H1 (cell line): ENCODE results near the gene COL25A1. TPM values are rescaled to one million over a fixed set of nuclear protein-coding genes. Genes with fewer than 3 reads are reported as not detected.

ENCODE experiments used
- CTCF ChIA-PET: fragments of 300-600 bp; sonication (Branson Sonifier 250); formaldehyde crosslinking; loops from one replicate; lab custom pipeline; 2021; ENCODE audit not compliant: partially characterized antibody; lab: Charles Lee
- POLR2A ChIA-PET: fragments of 300-600 bp; sonication (Branson Sonifier 250); formaldehyde crosslinking; loops from one replicate; lab custom pipeline; 2021; ENCODE audit warnings: inconsistent platforms; ENCODE audit not compliant: partially characterized antibody; lab: Charles Lee
- DNase-seq, 2 experiments: peaks; one replicate each; pipeline versions ENCODE4 v3.0.0 to v3.0.0-alpha.2; 2010 to 2022; ENCODE audit warnings: low spot score in 2 of 2, low read depth in 1 of 2, mixed read lengths in 1 of 2
- FAIRE-seq: peaks from 2 replicates; lab custom pipeline; 2011; peaks lifted over from hg19 to GRCh38; lab: Jason Lieb, UNC
- H2AFZ ChIP-seq: 2 replicates; pipeline ENCODE4 v1.8.1; 2012; ENCODE audit warnings: low read length, inconsistent platforms
- H2AK5ac ChIP-seq: 2 replicates; pipeline ENCODE4 v1.6.1; 2013; ENCODE audit warnings: low read depth, low read length
- H2BK120ac ChIP-seq: replicated peaks from 2 replicates; pipeline ENCODE3; 2013; ENCODE audit warnings: low read depth, low read length, inconsistent platforms
- H2BK12ac ChIP-seq: 2 replicates; pipeline ENCODE4 v1.6.1; 2013; ENCODE audit warnings: low read depth, low read length
- H2BK15ac ChIP-seq: 2 replicates; pipeline ENCODE4 v1.6.1; 2013; ENCODE audit warnings: low read length
- H2BK20ac ChIP-seq: 2 replicates; pipeline ENCODE4 v1.6.1; 2013; ENCODE audit warnings: low read length
- H2BK5ac ChIP-seq: 2 replicates; pipeline ENCODE4 v1.6.1; 2013; ENCODE audit warnings: low read depth, low read length
- H3K14ac ChIP-seq: 2 replicates; pipeline ENCODE4 v1.6.1; 2013; ENCODE audit warnings: inconsistent platforms; ENCODE audit not compliant: insufficient read length
- H3K18ac ChIP-seq: 2 replicates; pipeline ENCODE4 v1.6.1; 2013; ENCODE audit warnings: low read length; ENCODE audit errors: extremely low read depth
- H3K23ac ChIP-seq: 2 replicates; pipeline ENCODE4 v1.6.1; 2013; ENCODE audit warnings: inconsistent platforms; ENCODE audit not compliant: insufficient read length
- H3K23me2 ChIP-seq: 2 replicates; pipeline ENCODE4 v1.6.1; 2013; ENCODE audit warnings: low read depth, low read length
- H3K27ac ChIP-seq: 2 replicates; pipeline ENCODE4 v1.6.1; 2011; ENCODE audit warnings: low read depth, low read length, inconsistent platforms
- H3K27me3 ChIP-seq, 4 experiments: replicated peaks in 1 of 4; 1 replicate in 1 of 4; 2 replicates in 3 of 4; pipeline versions ENCODE4 v1.6.1 to v1.8.1; 2011 to 2013; ENCODE audit warnings: low read length in 3 of 4, mild to moderate bottlenecking in 3 of 4, inconsistent platforms in 2 of 4, mixed read lengths in 2 of 4, moderate library complexity in 1 of 4; ENCODE audit not compliant: control insufficient read depth in 3 of 4, insufficient read depth in 3 of 4; ENCODE audit errors: extremely low read depth in 1 of 4
- H3K36me3 ChIP-seq, 4 experiments: 2 replicates each; pipeline versions ENCODE4 v1.6.1 to v1.8.1; 2011 to 2013; ENCODE audit warnings: mild to moderate bottlenecking in 4 of 4, low read length in 3 of 4, moderate library complexity in 2 of 4, control low read depth in 1 of 4, inconsistent platforms in 1 of 4; ENCODE audit not compliant: insufficient read depth in 4 of 4, control insufficient read depth in 2 of 4
- H3K4ac ChIP-seq: replicated peaks from 2 replicates; pipeline ENCODE3; 2013; ENCODE audit warnings: low read length, low read depth, mixed read lengths, inconsistent platforms; ENCODE audit not compliant: insufficient read length
- H3K4me1 ChIP-seq, 4 experiments: replicated peaks in 1 of 4; 1 replicate in 1 of 4; 2 replicates in 3 of 4; pipeline versions ENCODE4 v1.6.1 to v1.8.1; 2011 to 2013; ENCODE audit warnings: low read length in 3 of 4, inconsistent platforms in 2 of 4, mixed read lengths in 1 of 4; ENCODE audit not compliant: insufficient read depth in 4 of 4, control insufficient read depth in 3 of 4
- H3K4me2 ChIP-seq, 2 experiments: 2 replicates each; pipeline versions ENCODE4 v1.6.1 to v1.8.1; 2011 to 2013; ENCODE audit warnings: low read depth in 2 of 2, low read length in 2 of 2, control low read depth in 1 of 2, inconsistent platforms in 1 of 2, mild to moderate bottlenecking in 1 of 2; ENCODE audit not compliant: insufficient read depth in 1 of 2
- H3K4me3 ChIP-seq, 4 experiments: fragments of 200-600, 300-600 bp in 1 of 4; sonication (generic), shearing (Covaris generic), sonication (Bioruptor Twin) in 1 of 4; 2 replicates each; pipeline versions ENCODE4 v1.5.1 to v1.8.1; 2011 to 2016; ENCODE audit warnings: low read length in 4 of 4, low read depth in 3 of 4, control low read depth in 2 of 4, inconsistent platforms in 2 of 4, mild to moderate bottlenecking in 2 of 4, mixed read lengths in 1 of 4, moderate library complexity in 1 of 4; ENCODE audit not compliant: insufficient read depth in 2 of 4; ENCODE audit errors: extremely low read depth in 1 of 4
- H3K56ac ChIP-seq: replicated peaks from 2 replicates; pipeline ENCODE3; 2013; ENCODE audit warnings: low read depth, mild to moderate bottlenecking, mixed read lengths, low read length, inconsistent platforms; ENCODE audit not compliant: insufficient read length
- H3K79me1 ChIP-seq: 2 replicates; pipeline ENCODE4 v1.6.1; 2013; ENCODE audit warnings: low read depth, low read length, control low read depth
- H3K79me2 ChIP-seq, 2 experiments: 2 replicates each; pipeline versions ENCODE4 v1.6.1 to v1.8.1; 2012 to 2013; ENCODE audit warnings: low read length in 2 of 2, mild to moderate bottlenecking in 2 of 2, inconsistent platforms in 1 of 2; ENCODE audit not compliant: insufficient read depth in 2 of 2, control insufficient read depth in 1 of 2
- H3K9ac ChIP-seq, 4 experiments: replicated peaks in 1 of 4; 1 replicate in 1 of 4; 2 replicates in 3 of 4; pipeline versions ENCODE4 v1.6.1 to v1.8.1; 2011 to 2013; ENCODE audit warnings: low read depth in 3 of 4, low read length in 3 of 4, control low read depth in 2 of 4, mild to moderate bottlenecking in 2 of 4, moderate library complexity in 2 of 4, inconsistent platforms in 1 of 4; ENCODE audit errors: extremely low read depth in 1 of 4
- H3K9me3 ChIP-seq, 2 experiments: 2 replicates each; pipeline versions ENCODE4 v1.6.1 to v1.8.1; 2012 to 2013; ENCODE audit warnings: mild to moderate bottlenecking in 2 of 2, moderate library complexity in 2 of 2, control low read depth in 1 of 2, inconsistent platforms in 1 of 2, low read depth in 1 of 2, low read length in 1 of 2, mixed read lengths in 1 of 2; ENCODE audit not compliant: insufficient read depth in 2 of 2
- H4K20me1 ChIP-seq, 2 experiments: replicated peaks in 1 of 2; 2 replicates each; pipeline versions ENCODE3 to v1.8.1; 2011 to 2013; ENCODE audit warnings: inconsistent platforms in 2 of 2, low read length in 2 of 2, mild to moderate bottlenecking in 1 of 2; ENCODE audit not compliant: insufficient read depth in 2 of 2, control insufficient read depth in 1 of 2
- H4K5ac ChIP-seq: 2 replicates; pipeline ENCODE4 v1.6.1; 2013; ENCODE audit warnings: low read length, low read depth, mixed read lengths, inconsistent platforms; ENCODE audit not compliant: insufficient read length
- H4K8ac ChIP-seq: 2 replicates; pipeline ENCODE4 v1.8.0; 2013; ENCODE audit warnings: mild to moderate bottlenecking, moderate library complexity, low read length, inconsistent platforms; ENCODE audit not compliant: insufficient read depth; ENCODE audit errors: extremely low read depth
- H4K91ac ChIP-seq: replicated peaks from 2 replicates; pipeline ENCODE3; 2013; ENCODE audit warnings: low read length, mixed read lengths, inconsistent platforms; ENCODE audit not compliant: insufficient read length
- BRCA1 ChIP-seq: IDR thresholded peaks from 2 replicates; pipeline ENCODE4 v1.6.1; 2012; ENCODE audit warnings: low read depth, low read length, improper control_type of control experiment
- EGR1 ChIP-seq: IDR thresholded peaks from 2 replicates; pipeline ENCODE4 v1.6.1; 2011; ENCODE audit warnings: low read depth, low read length, borderline replicate concordance
- FOSL1 ChIP-seq: IDR thresholded peaks from 2 replicates; pipeline ENCODE4 v1.6.1; 2011; ENCODE audit warnings: mild to moderate bottlenecking, low read depth, low read length, moderate library complexity; ENCODE audit not compliant: insufficient read depth
- HDAC2 ChIP-seq, 2 experiments: fragments of 300-600 bp in 1 of 2; sonication (generic) in 1 of 2; IDR thresholded peaks; 2 replicates each; pipeline ENCODE4 v1.6.1; 2011 to 2012; ENCODE audit warnings: low read depth in 2 of 2, low read length in 2 of 2, mild to moderate bottlenecking in 2 of 2, moderate library complexity in 2 of 2, borderline replicate concordance in 1 of 2, inconsistent platforms in 1 of 2
- SP1 ChIP-seq: IDR thresholded peaks from 2 replicates; pipeline ENCODE4 v1.6.1; 2011; ENCODE audit warnings: low read depth, low read length
- TEAD4 ChIP-seq: IDR thresholded peaks from 2 replicates; pipeline ENCODE4 v1.6.1; 2012; ENCODE audit warnings: low read depth, low read length, inconsistent platforms, mixed read lengths
- WGBS, 2 experiments: shearing (Covaris generic) in 1 of 2; methylation state at CpG; one replicate each; pipeline versions ENCODE4 v1.1.6 to v1.1.7; 2013 to 2015; ENCODE audit warnings: low lambda C conversion rate in 2 of 2, mixed read lengths in 2 of 2, inconsistent platforms in 1 of 2, low coverage in 1 of 2, missing lambda C conversion rate in 1 of 2; ENCODE audit not compliant: insufficient replicate concordance in 2 of 2, insufficient coverage in 1 of 2, insufficient read length in 1 of 2; ENCODE audit errors: extremely low coverage in 1 of 2, missing lambda C conversion rate in 1 of 2; 5-methylcytosine and 5-hydroxymethylcytosine counted together
- polyA plus RNA-seq, 7 experiments: library from polyadenylated mRNA; depleted of rRNA in 3 of 7; stranded (reverse) in 5 of 7; unstranded in 2 of 7; fragments of >200 nt in 5 of 7; fragments of 200-250 nt in 2 of 7; gene quantifications; 1 replicate in 5 of 7; 2 replicates in 1 of 7; 4 replicates in 1 of 7; pipeline versions ENCODE4 v1.2.1 to v1.2.3, GENCODE V29; 2011 to 2013; ENCODE audit warnings: missing spikeins in 2 of 7, mixed read lengths in 2 of 7
- total RNA-seq: library from RNA; stranded (reverse); fragmentation: NEBNext Ultra II Directional; extraction: Animal tissue kit (Norgen Biotek cat#: 25700); gene quantifications from 2 replicates; pipeline ENCODE4 v1.2.1, GENCODE V29; 2021

Gene COL25A1
- total and polyA plus RNA-seq, 2 of the 8 experiments (the other 6 are each of a cell fraction or from before 2014, with no cell fraction given), result 1.1 to 8.3 TPM

DNA sequence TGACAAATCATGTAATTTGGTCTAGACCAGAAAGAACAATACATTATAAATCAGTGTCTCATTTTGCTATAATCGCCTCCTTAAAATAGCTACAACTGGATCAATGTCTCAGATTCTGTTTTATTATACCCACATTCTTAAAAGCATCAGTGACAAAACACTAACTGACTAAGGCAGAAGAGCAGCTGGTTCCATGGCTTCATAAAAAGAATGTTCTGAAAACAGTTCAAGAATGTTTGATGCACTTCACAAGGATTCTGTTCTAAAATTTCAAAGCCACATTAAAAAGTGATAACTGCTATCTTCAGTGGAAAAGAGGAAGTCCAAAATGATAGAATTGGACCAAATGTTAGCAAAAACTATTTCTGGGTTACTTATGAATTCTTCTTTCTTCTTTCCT, 69.8 kb downstream of the COL25A1 start:
- Histone ChIP-seq H3K23me2 (no peaks in the 10 kb centered on the region; the same call in 1 of the 2 replicates), H4K91ac (no peak overlapping the region), H4K8ac (no peak overlapping the region), H2BK120ac (no peak overlapping the region), H3K27me3 (no peaks in the 10 kb centered on the region), H3K79me1 (no peaks in the 10 kb centered on the region), H2AFZ (no peak overlapping the region), H2BK15ac (no peak overlapping the region), H3K4me3 (no peak overlapping the region), H3K23ac (no peak overlapping the region), H3K9ac (no peak overlapping the region), H3K18ac (no peak overlapping the region), H3K4me1 (no peaks in the 10 kb centered on the region), H2AK5ac (no peak overlapping the region), H4K20me1 (no peaks in the 10 kb centered on the region), H2BK12ac (no peak overlapping the region), H3K27ac (no peak overlapping the region), H3K9me3 (no peaks in the 10 kb centered on the region), H4K5ac (no peak overlapping the region), H2BK20ac (no peak overlapping the region), H3K36me3 (no peaks in the 10 kb centered on the region), H3K4me2 (no peak overlapping the region), H3K4ac (no peak overlapping the region), H3K56ac (no peak overlapping the region), H3K14ac (no peak overlapping the region), H3K79me2 (no peaks in the 10 kb centered on the region), H2BK5ac (no peak overlapping the region)
- FAIRE-seq, result no peak
- CTCF ChIA-PET, result no interaction called here
- POLR2A ChIA-PET, result no interaction called here
- 96% methylated on average over 1 of the region's 1 CpG; no CpG with 5 or more reads in 1 of the 2 experiments for WGBS, 2 experiments
- no peak for TF ChIP-seq SP1
- no peak for TF ChIP-seq FOSL1
- no peak for TF ChIP-seq EGR1
- no peak for TF ChIP-seq HDAC2 (IDR thresholded peaks at IDR 0.05; ENCODE audit: borderline replicate concordance in 1 of 2, low read depth in 2 of 2, low read length in 2 of 2)
- TF ChIP-seq TEAD4, result no peak
- no peak for TF ChIP-seq BRCA1
- DNase-seq, result no peak
